ENCODE data around the gene HLCS. TPM values are rescaled to one million over a fixed set of nuclear protein-coding genes. Genes with fewer than 3 reads are reported as not detected.

HLCS gene
- total RNA-seq, 1 donor from 2014 or later = 25.0 TPM

GRCh38 chr21:36964827-36965719, 1.4 kb downstream of the HLCS start:
- TF ChIP-seq EZH2 (IDR thresholded peaks at IDR 0.05) (no peak), EZH2phosphoT487 (IDR thresholded peaks at IDR 0.05) (no peak)
- TF ChIP-seq, protein P1, sequence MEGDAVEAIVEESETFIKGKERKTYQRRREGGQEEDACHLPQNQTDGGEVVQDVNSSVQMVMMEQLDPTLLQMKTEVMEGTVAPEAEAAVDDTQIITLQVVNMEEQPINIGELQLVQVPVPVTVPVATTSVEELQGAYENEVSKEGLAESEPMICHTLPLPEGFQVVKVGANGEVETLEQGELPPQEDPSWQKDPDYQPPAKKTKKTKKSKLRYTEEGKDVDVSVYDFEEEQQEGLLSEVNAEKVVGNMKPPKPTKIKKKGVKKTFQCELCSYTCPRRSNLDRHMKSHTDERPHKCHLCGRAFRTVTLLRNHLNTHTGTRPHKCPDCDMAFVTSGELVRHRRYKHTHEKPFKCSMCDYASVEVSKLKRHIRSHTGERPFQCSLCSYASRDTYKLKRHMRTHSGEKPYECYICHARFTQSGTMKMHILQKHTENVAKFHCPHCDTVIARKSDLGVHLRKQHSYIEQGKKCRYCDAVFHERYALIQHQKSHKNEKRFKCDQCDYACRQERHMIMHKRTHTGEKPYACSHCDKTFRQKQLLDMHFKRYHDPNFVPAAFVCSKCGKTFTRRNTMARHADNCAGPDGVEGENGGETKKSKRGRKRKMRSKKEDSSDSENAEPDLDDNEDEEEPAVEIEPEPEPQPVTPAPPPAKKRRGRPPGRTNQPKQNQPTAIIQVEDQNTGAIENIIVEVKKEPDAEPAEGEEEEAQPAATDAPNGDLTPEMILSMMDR (IDR thresholded peaks at IDR 0.05) = no peak
- Mint-ChIP-seq H3K9me3 (no peaks in the 10 kb centered on the region), H3K27ac (peak overlapping the region; percentile 75), H3K27me3 (ENCODE audit: insufficient read depth, low read depth) (peaks cover 5% of the 10 kb centered on the region), H3K36me3 (peaks cover 10% of the 10 kb centered on the region), H3K4me1 (peaks cover 15% of the 10 kb centered on the region), H3K4me3 (peak overlapping the region; percentile 87)
- Histone ChIP-seq H3K27me3 (no peaks in the 10 kb centered on the region), H3F3A (ENCODE audit: low read depth) (peaks cover 28% of the 10 kb centered on the region), H3K79me2 (ENCODE audit: low read depth) (no peaks in the 10 kb centered on the region), H3K4me1 (no peaks in the 10 kb centered on the region), H3K36me3 (no peaks in the 10 kb centered on the region), H4K20me1 (ENCODE audit: low read depth) (no peaks in the 10 kb centered on the region), H3K9me3 (ENCODE audit: low read depth) (no peaks in the 10 kb centered on the region), H3K27ac (no peak overlapping the region), H2AFZ (replicated peaks) (no peak overlapping the region), H3K4me2 (no peak overlapping the region), H3K4me3 (peak overlapping the region; percentile 94), H3K9ac (no peak overlapping the region)
- DNase-seq (ENCODE audit: low spot score) = no peak

DNA sequence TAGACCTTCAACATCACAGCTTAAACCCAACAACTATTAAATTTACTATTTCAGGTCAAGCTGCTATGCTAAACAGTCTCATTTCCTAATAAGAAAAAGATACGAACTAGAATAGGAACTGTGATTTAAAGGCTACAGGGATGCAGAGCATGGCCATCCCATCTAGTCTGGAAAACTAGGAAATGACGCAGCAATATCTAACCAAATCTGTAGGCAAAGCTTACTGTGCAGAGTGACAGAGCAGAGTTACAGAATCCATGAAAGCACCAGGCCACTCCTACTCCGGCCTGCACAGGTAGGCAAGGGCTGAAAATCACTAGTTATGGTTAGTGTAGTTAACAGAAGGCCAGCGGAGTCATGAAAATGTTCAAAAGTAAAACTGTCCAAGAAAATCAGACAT, 2.1 kb downstream of the HLCS start:
- Histone ChIP-seq H3K9me3 (ENCODE audit: low read depth) (no peaks in the 10 kb centered on the region), H3K4me3 (no peak overlapping the region), H3K36me3 (no peaks in the 10 kb centered on the region), H3F3A (ENCODE audit: low read depth) (peaks cover 28% of the 10 kb centered on the region), H3K4me1 (no peaks in the 10 kb centered on the region), H3K27ac (no peak overlapping the region), H3K27me3 (no peaks in the 10 kb centered on the region), H4K20me1 (ENCODE audit: low read depth) (no peaks in the 10 kb centered on the region), H3K9ac (no peak overlapping the region), H3K79me2 (ENCODE audit: low read depth) (no peaks in the 10 kb centered on the region), H2AFZ (replicated peaks) (no peak overlapping the region), H3K4me2 (no peak overlapping the region)
- peaks cover 6% of the 10 kb centered on the region for H3K36me3 Mint-ChIP-seq
- TF ChIP-seq EZH2 (IDR thresholded peaks at IDR 0.05) = no peak
- TF ChIP-seq, protein P1 (IDR thresholded peaks at IDR 0.05) = no peak
- H3K27ac Mint-ChIP-seq = no peak overlapping the region
- no peak overlapping the region for H3K4me3 Mint-ChIP-seq
- H3K4me1 Mint-ChIP-seq = peaks cover 17% of the 10 kb centered on the region
- peaks cover 7% of the 10 kb centered on the region for H3K27me3 Mint-ChIP-seq (ENCODE audit: insufficient read depth, low read depth)
- DNase-seq (ENCODE audit: low spot score) = no peak
- H3K9me3 Mint-ChIP-seq = no peaks in the 10 kb centered on the region

DNA sequence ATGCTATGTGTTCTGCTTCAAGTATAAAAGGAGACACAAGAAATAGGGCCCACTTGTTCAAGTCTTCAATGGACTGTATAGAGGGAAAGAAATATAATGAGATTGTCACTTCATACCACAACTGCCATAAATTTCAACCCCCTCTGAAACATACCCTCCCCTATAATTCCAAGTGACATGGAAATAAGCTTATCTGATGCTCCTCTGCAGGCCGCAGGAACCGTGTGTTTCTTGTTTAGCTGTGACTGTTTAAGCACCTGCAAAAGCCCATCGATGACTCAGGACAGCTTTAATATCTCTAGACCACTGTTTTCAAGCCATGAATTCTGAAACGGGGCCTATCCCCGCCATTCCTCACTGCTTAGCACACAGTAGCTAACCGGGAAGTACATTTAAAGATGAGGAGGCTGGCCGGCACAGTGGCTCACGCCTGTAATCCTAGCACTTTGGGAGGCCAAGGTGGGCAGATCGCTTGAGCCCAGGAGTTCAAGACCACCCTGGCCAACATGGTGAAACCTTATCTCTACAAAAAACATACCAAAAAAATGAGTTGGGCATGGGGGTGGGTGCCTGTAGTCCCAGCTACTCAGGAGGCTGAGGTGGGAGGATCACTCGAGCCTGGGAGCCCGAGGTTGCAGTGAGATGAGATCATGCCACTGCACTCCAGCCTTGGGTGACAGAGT, 4.2 kb downstream of the HLCS start:
- Mint-ChIP-seq H3K9me3 (no peaks in the 10 kb centered on the region), H3K27ac (no peak overlapping the region), H3K27me3 (ENCODE audit: insufficient read depth, low read depth) (peaks cover 7% of the 10 kb centered on the region), H3K4me1 (peaks cover 17% of the 10 kb centered on the region), H3K4me3 (no peak overlapping the region), H3K36me3 (peaks cover under 1% of the 10 kb centered on the region)
- H3K27ac ChIP-seq = no peak overlapping the region
- H3F3A ChIP-seq (ENCODE audit: low read depth) = peaks cover 18% of the 10 kb centered on the region
- no peaks in the 10 kb centered on the region for H4K20me1 ChIP-seq (ENCODE audit: low read depth)
- H3K79me2 ChIP-seq (ENCODE audit: low read depth) = no peaks in the 10 kb centered on the region
- H3K4me3 ChIP-seq = no peak overlapping the region
- no peaks in the 10 kb centered on the region for H3K36me3 ChIP-seq
- no peak for DNase-seq (ENCODE audit: low spot score)
- H3K9ac ChIP-seq = no peak overlapping the region
- H3K4me2 ChIP-seq = no peak overlapping the region
- no peak for TF ChIP-seq EZH2 (IDR thresholded peaks at IDR 0.05)
- no peak for TF ChIP-seq EZH2phosphoT487 (IDR thresholded peaks at IDR 0.05)
- TF ChIP-seq, protein P1 (IDR thresholded peaks at IDR 0.05) = no peak
- no peaks in the 10 kb centered on the region for H3K9me3 ChIP-seq (ENCODE audit: low read depth)
- no peak overlapping the region for H2AFZ ChIP-seq (replicated peaks)
- no peaks in the 10 kb centered on the region for H3K4me1 ChIP-seq
- no peaks in the 10 kb centered on the region for H3K27me3 ChIP-seq
